Measurements from ENCODE around the gene MADCAM1.

The MADCAM1 gene

GRCh38 chr19:465056-465816, 31.1 kb upstream of the MADCAM1 start:
- H3K4me1 ChIP-seq (ENCODE audit: control insufficient read depth, insufficient read depth, low read length): no peaks in the 10 kb centered on the region
- no peak overlapping the region for H3K27ac ChIP-seq (ENCODE audit: insufficient read depth, low read depth, low read length, poor library complexity, severe bottlenecking)
- no peaks in the 10 kb centered on the region for H3K9me3 ChIP-seq (ENCODE audit: control insufficient read depth, low read length)
- H3K4me3 ChIP-seq (ENCODE audit: insufficient read depth, low read depth, low read length): no peak overlapping the region
- H3K36me3 ChIP-seq (ENCODE audit: control insufficient read depth, insufficient read depth, low read length): no peaks in the 10 kb centered on the region
- H3K27me3 ChIP-seq (ENCODE audit: control insufficient read depth, insufficient read depth, low read length, poor library complexity, severe bottlenecking): peaks cover 20% of the 10 kb centered on the region
- 92% methylated on average over 3 of the region's 3 CpGs for WGBS, 2 experiments

DNA sequence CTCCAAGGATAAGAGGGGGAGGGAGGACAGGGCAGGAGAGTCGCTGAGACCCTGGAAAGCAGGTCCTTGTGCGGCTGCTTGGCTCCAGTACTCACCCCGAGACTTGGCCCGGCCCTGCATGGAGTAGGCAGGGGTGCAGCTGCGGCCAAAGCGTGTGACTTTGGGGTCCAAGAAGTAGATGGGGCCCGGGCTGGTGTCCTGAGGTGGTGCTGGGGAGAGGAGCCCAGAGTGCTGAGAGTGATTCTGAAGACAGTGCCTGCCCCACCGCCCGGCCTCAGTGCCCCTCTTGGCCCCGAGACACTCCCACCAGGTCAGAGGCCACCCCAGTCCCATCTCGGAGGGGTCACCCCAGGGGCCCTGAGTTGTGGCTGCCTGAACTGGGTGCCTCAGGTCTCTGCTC, 28.7 kb upstream of the MADCAM1 start:
- H3K27me3 ChIP-seq (ENCODE audit: control insufficient read depth, insufficient read depth, low read length, poor library complexity, severe bottlenecking): peaks cover 2% of the 10 kb centered on the region
- H3K9me3 ChIP-seq (ENCODE audit: control insufficient read depth, low read length): no peaks in the 10 kb centered on the region
- whole genome bisulfite sequencing, 2 experiments: 86 to 88% methylated on average over 11 of the region's 11 CpGs
- H3K4me1 ChIP-seq (ENCODE audit: control insufficient read depth, insufficient read depth, low read length): peaks cover 5% of the 10 kb centered on the region
- no peak overlapping the region for H3K27ac ChIP-seq (ENCODE audit: insufficient read depth, low read depth, low read length, poor library complexity, severe bottlenecking)
- no peaks in the 10 kb centered on the region for H3K36me3 ChIP-seq (ENCODE audit: control insufficient read depth, insufficient read depth, low read length)
- H3K4me3 ChIP-seq (ENCODE audit: insufficient read depth, low read depth, low read length): no peak overlapping the region

- Histone ChIP-seq H3K4me1 (ENCODE audit: control insufficient read depth, insufficient read depth, low read length) (peaks cover 5% of the 10 kb centered on the region), H3K9me3 (ENCODE audit: control insufficient read depth, low read length) (no peaks in the 10 kb centered on the region), H3K27me3 (ENCODE audit: control insufficient read depth, insufficient read depth, low read length, poor library complexity, severe bottlenecking) (no peaks in the 10 kb centered on the region), H3K27ac (ENCODE audit: insufficient read depth, low read depth, low read length, poor library complexity, severe bottlenecking) (no peak overlapping the region), H3K4me3 (ENCODE audit: insufficient read depth, low read depth, low read length) (no peak overlapping the region), H3K36me3 (ENCODE audit: control insufficient read depth, insufficient read depth, low read length) (no peaks in the 10 kb centered on the region)
- WGBS, 2 experiments: 91 to 92% methylated on average over 27 of the region's 27 CpGs
These were observed 27.6 kb upstream of the MADCAM1 start for GRCh38 chr19:468587-469256.

DNA sequence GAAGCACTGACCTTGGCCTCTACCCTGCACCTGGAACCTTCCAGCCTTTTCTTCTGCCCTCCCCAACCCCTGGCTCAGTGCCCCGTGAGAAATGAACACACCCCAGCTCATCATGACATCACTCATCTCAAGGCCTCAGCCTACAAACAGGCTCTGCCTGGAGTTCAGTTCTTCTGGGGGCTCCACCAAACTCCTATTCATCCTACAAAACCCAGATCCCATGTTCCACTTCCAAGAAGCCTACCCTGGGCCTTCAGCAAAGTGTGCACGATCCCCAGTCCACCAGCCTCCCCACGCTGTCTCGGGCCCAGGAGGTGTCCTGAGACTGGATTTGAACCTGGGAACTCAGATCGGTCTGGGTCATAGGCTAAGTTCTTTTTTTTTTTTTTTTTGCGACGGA, 26.5 kb upstream of the MADCAM1 start:
- no peaks in the 10 kb centered on the region for H3K27me3 ChIP-seq (ENCODE audit: control insufficient read depth, insufficient read depth, low read length, poor library complexity, severe bottlenecking)
- H3K27ac ChIP-seq (ENCODE audit: insufficient read depth, low read depth, low read length, poor library complexity, severe bottlenecking): no peak overlapping the region
- WGBS, 2 experiments: 82 to 83% methylated on average over 7 of the region's 7 CpGs

DNA sequence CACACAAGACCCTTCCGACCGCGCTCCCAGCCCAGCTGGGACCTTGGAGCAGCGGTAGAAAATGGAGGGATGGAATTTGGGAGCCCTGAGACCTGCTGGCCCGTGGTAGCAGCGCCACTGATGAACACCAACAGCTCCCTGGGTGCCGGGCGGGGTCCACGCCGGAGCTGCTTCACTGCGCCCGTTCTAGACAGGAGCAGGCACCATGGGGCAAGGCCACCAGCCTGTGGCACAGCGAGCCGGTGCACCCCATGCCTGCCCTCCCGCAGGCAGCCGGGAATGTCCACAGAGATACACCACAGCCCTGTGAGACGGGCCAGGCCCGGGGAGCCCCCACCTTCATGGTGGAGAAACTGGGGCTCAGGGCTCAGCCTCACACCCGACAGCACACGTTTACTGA, 25.6 kb upstream of the MADCAM1 start:
- Histone ChIP-seq H3K27me3 (ENCODE audit: control insufficient read depth, insufficient read depth, low read length, poor library complexity, severe bottlenecking) (no peaks in the 10 kb centered on the region), H3K4me3 (ENCODE audit: insufficient read depth, low read depth, low read length) (no peak overlapping the region), H3K4me1 (ENCODE audit: control insufficient read depth, insufficient read depth, low read length) (peaks cover 5% of the 10 kb centered on the region), H3K36me3 (ENCODE audit: control insufficient read depth, insufficient read depth, low read length) (no peaks in the 10 kb centered on the region), H3K9me3 (ENCODE audit: control insufficient read depth, low read length) (no peaks in the 10 kb centered on the region), H3K27ac (ENCODE audit: insufficient read depth, low read depth, low read length, poor library complexity, severe bottlenecking) (no peak overlapping the region)
- WGBS, 2 experiments: 80 to 85% methylated on average over 19 to 20 of the region's 20 CpGs

More for the DNA sequence above, 26.5 kb upstream of the MADCAM1 start:
- Histone ChIP-seq H3K9me3 (ENCODE audit: control insufficient read depth, low read length) (no peaks in the 10 kb centered on the region), H3K4me1 (ENCODE audit: control insufficient read depth, insufficient read depth, low read length) (peaks cover 5% of the 10 kb centered on the region), H3K36me3 (ENCODE audit: control insufficient read depth, insufficient read depth, low read length) (no peaks in the 10 kb centered on the region), H3K4me3 (ENCODE audit: insufficient read depth, low read depth, low read length) (no peak overlapping the region)

GRCh38 chr19:472005-472858, 24.1 kb upstream of the MADCAM1 start:
- 82 to 84% methylated on average over 23 of the region's 23 CpGs for WGBS, 2 experiments
- Histone ChIP-seq H3K27me3 (ENCODE audit: control insufficient read depth, insufficient read depth, low read length, poor library complexity, severe bottlenecking) (no peaks in the 10 kb centered on the region), H3K9me3 (ENCODE audit: control insufficient read depth, low read length) (no peaks in the 10 kb centered on the region), H3K4me3 (ENCODE audit: insufficient read depth, low read depth, low read length) (no peak overlapping the region), H3K27ac (ENCODE audit: insufficient read depth, low read depth, low read length, poor library complexity, severe bottlenecking) (no peak overlapping the region), H3K36me3 (ENCODE audit: control insufficient read depth, insufficient read depth, low read length) (no peaks in the 10 kb centered on the region), H3K4me1 (ENCODE audit: control insufficient read depth, insufficient read depth, low read length) (peaks cover 5% of the 10 kb centered on the region)

- WGBS, 2 experiments: 91 to 93% methylated on average over 57 of the region's 57 CpGs
These were observed 21.9 kb upstream of the MADCAM1 start for GRCh38 chr19:474126-475078.

GRCh38 chr19:475360-475759, 20.9 kb upstream of the MADCAM1 start:
- Histone ChIP-seq H3K27ac (ENCODE audit: insufficient read depth, low read depth, low read length, poor library complexity, severe bottlenecking) (no peak overlapping the region), H3K4me1 (ENCODE audit: control insufficient read depth, insufficient read depth, low read length) (peaks cover 4% of the 10 kb centered on the region), H3K9me3 (ENCODE audit: control insufficient read depth, low read length) (no peaks in the 10 kb centered on the region), H3K4me3 (ENCODE audit: insufficient read depth, low read depth, low read length) (no peak overlapping the region), H3K36me3 (ENCODE audit: control insufficient read depth, insufficient read depth, low read length) (no peaks in the 10 kb centered on the region), H3K27me3 (ENCODE audit: control insufficient read depth, insufficient read depth, low read length, poor library complexity, severe bottlenecking) (no peaks in the 10 kb centered on the region)
- 91 to 93% methylated on average over 13 of the region's 13 CpGs for WGBS, 2 experiments

More at GRCh38 chr19:474126-475078, 21.9 kb upstream of the MADCAM1 start:
- peaks cover 5% of the 10 kb centered on the region for H3K4me1 ChIP-seq (ENCODE audit: control insufficient read depth, insufficient read depth, low read length)
- H3K4me3 ChIP-seq (ENCODE audit: insufficient read depth, low read depth, low read length): no peak overlapping the region
- H3K27me3 ChIP-seq (ENCODE audit: control insufficient read depth, insufficient read depth, low read length, poor library complexity, severe bottlenecking): no peaks in the 10 kb centered on the region
- H3K36me3 ChIP-seq (ENCODE audit: control insufficient read depth, insufficient read depth, low read length): no peaks in the 10 kb centered on the region
- no peak overlapping the region for H3K27ac ChIP-seq (ENCODE audit: insufficient read depth, low read depth, low read length, poor library complexity, severe bottlenecking)
- H3K9me3 ChIP-seq (ENCODE audit: control insufficient read depth, low read length): no peaks in the 10 kb centered on the region

DNA sequence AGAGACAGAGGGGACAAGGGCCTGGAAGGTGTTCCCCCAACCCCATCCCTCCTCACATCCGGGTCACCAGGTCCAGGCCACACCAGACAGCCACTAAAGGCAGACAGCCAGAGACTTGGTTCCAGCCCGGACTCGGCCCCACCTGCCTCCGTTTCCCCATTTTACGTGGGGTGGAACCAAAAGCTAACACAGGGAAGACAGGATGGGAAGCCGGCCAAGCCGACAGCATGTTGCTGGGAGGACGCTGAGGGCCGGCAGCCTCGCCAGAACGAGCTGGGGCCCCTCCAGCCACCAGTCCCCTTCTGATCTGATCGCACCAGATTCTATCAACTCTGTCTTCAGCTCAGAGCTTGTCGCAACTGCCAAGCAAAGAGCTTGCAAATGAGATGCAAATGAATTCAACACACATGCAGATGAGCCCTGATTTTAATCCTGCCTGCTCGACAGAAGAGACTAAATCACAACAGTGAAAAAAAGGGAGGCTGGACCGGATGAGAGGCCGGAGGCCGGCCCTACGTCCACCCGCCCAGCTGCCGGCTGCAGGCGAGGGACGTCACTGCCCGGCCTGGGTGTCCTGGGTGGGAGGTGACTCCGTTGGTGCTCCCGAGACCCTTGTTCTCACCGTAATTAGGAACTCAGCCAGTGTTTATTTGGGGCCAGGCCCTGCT, 17.9 kb upstream of the MADCAM1 start:
- H3K36me3 ChIP-seq (ENCODE audit: control insufficient read depth, insufficient read depth, low read length): no peaks in the 10 kb centered on the region
- WGBS, 2 experiments: 88 to 89% methylated on average over 26 of the region's 26 CpGs
- no peaks in the 10 kb centered on the region for H3K27me3 ChIP-seq (ENCODE audit: control insufficient read depth, insufficient read depth, low read length, poor library complexity, severe bottlenecking)
- H3K9me3 ChIP-seq (ENCODE audit: control insufficient read depth, low read length): no peaks in the 10 kb centered on the region
- H3K4me3 ChIP-seq (ENCODE audit: insufficient read depth, low read depth, low read length): no peak overlapping the region
- no peaks in the 10 kb centered on the region for H3K4me1 ChIP-seq (ENCODE audit: control insufficient read depth, insufficient read depth, low read length)
- no peak overlapping the region for H3K27ac ChIP-seq (ENCODE audit: insufficient read depth, low read depth, low read length, poor library complexity, severe bottlenecking)
